Brain microvascular endothelial cell (primary cell): ENCODE data around the gene SKOR1.

Experiments used
- DNase-seq: peaks from one replicate; pipeline ENCODE4 v3.0.0-alpha.2; 2020
- H3K27ac ChIP-seq: fragments of 250-450 bp; sonication (Bioruptor Pico); 2 replicates; pipeline ENCODE4 v1.5.1; 2020; ENCODE audit warnings: mild to moderate bottlenecking, moderate library complexity
- H3K27me3 ChIP-seq: fragments of 250-450 bp; sonication (Bioruptor Pico); replicated peaks from 2 replicates; pipeline ENCODE4 v1.5.1; 2020; ENCODE audit warnings: mild to moderate bottlenecking
- H3K36me3 ChIP-seq: fragments of 250-450 bp; sonication (Bioruptor Pico); replicated peaks from 2 replicates; pipeline ENCODE4 v1.5.1; 2020; ENCODE audit warnings: mild to moderate bottlenecking
- H3K4me3 ChIP-seq: 2 replicates; pipeline ENCODE4 v1.5.1; 2011; ENCODE audit warnings: low read depth, mild to moderate bottlenecking, control low read depth, low read length, moderate library complexity
- CTCF ChIP-seq: IDR thresholded peaks from 2 replicates; pipeline ENCODE4 v1.5.1; 2011; ENCODE audit warnings: low read depth, mild to moderate bottlenecking, moderate library complexity, low read length, control low read depth, inconsistent platforms; ENCODE audit errors: missing control alignments
- in situ Hi-C: cut with HindIII; loops from 2 replicates; pipeline ENCODE4 v1.10.0; 2017; ENCODE audit warnings: low sequenced_read_pairs, low pct_ligation_motif_present

SKOR1 gene

GRCh38 chr15:67818464-67818863 lies 6.8 kb upstream of the SKOR1 start:
- no peaks in the 10 kb centered on the region for H3K36me3 ChIP-seq
- TF ChIP-seq CTCF, result no peak
- no peak overlapping the region for H3K4me3 ChIP-seq
- DNase-seq, result no peak
- peaks cover 55% of the 10 kb centered on the region for H3K27me3 ChIP-seq
- in situ Hi-C loops, result loop anchor here (25.0 kb wide), 1 partner anchor 356 kb away; no protein-coding TSS in a partner anchor
- no peak overlapping the region for H3K27ac ChIP-seq

GRCh38 chr15:67819636-67820035 lies 5.7 kb upstream of the SKOR1 start:
- Histone ChIP-seq H3K4me3 (no peak overlapping the region), H3K36me3 (no peaks in the 10 kb centered on the region), H3K27ac (no peak overlapping the region), H3K27me3 (peaks cover 66% of the 10 kb centered on the region)
- DNase-seq, result no peak
- TF ChIP-seq CTCF, result no peak
- in situ Hi-C loops, result loop anchor here (25.0 kb wide), 1 partner anchor 357 kb away; no protein-coding TSS in a partner anchor

GRCh38 chr15:67820122-67820991 lies 5.0 kb upstream of the SKOR1 start:
- peaks cover 71% of the 10 kb centered on the region for H3K27me3 ChIP-seq
- in situ Hi-C loops, result loop anchor here (25.0 kb wide), 1 partner anchor 358 kb away; no protein-coding TSS in a partner anchor
- no peak overlapping the region for H3K4me3 ChIP-seq
- H3K27ac ChIP-seq, result no peak overlapping the region
- H3K36me3 ChIP-seq, result no peaks in the 10 kb centered on the region
- TF ChIP-seq CTCF, result no peak
- no peak for DNase-seq

GRCh38 chr15:67820992-67821783 lies 4.1 kb upstream of the SKOR1 start:
- Histone ChIP-seq H3K27me3 (peaks cover 80% of the 10 kb centered on the region), H3K27ac (no peak overlapping the region), H3K4me3 (no peak overlapping the region), H3K36me3 (no peaks in the 10 kb centered on the region)
- no peak for DNase-seq
- no peak for TF ChIP-seq CTCF
- in situ Hi-C loops, result loop anchor here (25.0 kb wide), 1 partner anchor 359 kb away; no protein-coding TSS in a partner anchor

GRCh38 chr15:67821784-67822440 lies 3.4 kb upstream of the SKOR1 start:
- no peak overlapping the region for H3K27ac ChIP-seq
- TF ChIP-seq CTCF, result no peak
- no peaks in the 10 kb centered on the region for H3K36me3 ChIP-seq
- no peak overlapping the region for H3K4me3 ChIP-seq
- H3K27me3 ChIP-seq, result peaks cover 87% of the 10 kb centered on the region
- no peak for DNase-seq
- in situ Hi-C loops, result loop anchor here (25.0 kb wide), 1 partner anchor 360 kb away; no protein-coding TSS in a partner anchor
